Hepatocyte (in vitro differentiated cells): ENCODE data around the gene PDLIM5. TPM values are rescaled to one million over a fixed set of nuclear protein-coding genes. Genes with fewer than 3 reads are reported as not detected.

Experiments
- DNase-seq: peaks from one replicate; pipeline ENCODE4 v3.0.0-alpha.2; 2016; ENCODE audit warnings: low spot score
- H2AFZ ChIP-seq: fragments of 200-600 bp; sonication (generic); 2 replicates; pipeline ENCODE4 v1.6.0; 2016; ENCODE audit warnings: antibody characterized with exemption, mild to moderate bottlenecking
- H3K27ac ChIP-seq: fragments of 200-600 bp; sonication (generic); 2 replicates; pipeline ENCODE4 v1.5.1; 2016; ENCODE audit warnings: mild to moderate bottlenecking
- H3K27me3 ChIP-seq: fragments of 200-600 bp; sonication (generic); 2 replicates; pipeline ENCODE4 v1.6.1; 2016
- H3K36me3 ChIP-seq: fragments of 200-600 bp; sonication (generic); replicated peaks from 2 replicates; pipeline ENCODE4 v1.5.1; 2016; ENCODE audit warnings: low read depth; ENCODE audit not compliant: insufficient read depth
- H3K4me1 ChIP-seq: fragments of 200-600 bp; sonication (generic); 2 replicates; pipeline ENCODE4 v1.5.1; 2016; ENCODE audit warnings: mild to moderate bottlenecking, moderate library complexity; ENCODE audit not compliant: insufficient read depth
- H3K4me2 ChIP-seq: fragments of 200-600 bp; sonication (generic); 2 replicates; pipeline ENCODE4 v1.6.0; 2016
- H3K4me3 ChIP-seq: fragments of 200-600 bp; sonication (generic); 2 replicates; pipeline ENCODE4 v1.5.1; 2016; ENCODE audit warnings: mild to moderate bottlenecking
- H3K79me2 ChIP-seq: fragments of 200-600 bp; sonication (generic); 2 replicates; pipeline ENCODE4 v1.6.0; 2017; ENCODE audit warnings: mild to moderate bottlenecking
- H3K9me2 ChIP-seq: fragments of 200-600 bp; sonication (generic); replicated peaks from 2 replicates; pipeline ENCODE4 v1.6.0; 2017; ENCODE audit warnings: mild to moderate bottlenecking; ENCODE audit not compliant: insufficient read depth
- H3K9me3 ChIP-seq: fragments of 200-600 bp; sonication (generic); 2 replicates; pipeline ENCODE4 v1.5.1; 2016; ENCODE audit warnings: low read depth, mild to moderate bottlenecking
- H4K20me1 ChIP-seq: fragments of 200-600 bp; sonication (generic); 2 replicates; pipeline ENCODE4 v1.6.0; 2016; ENCODE audit warnings: mild to moderate bottlenecking; ENCODE audit not compliant: insufficient read depth, poor library complexity, severe bottlenecking
- CTCF ChIP-seq: fragments of 200-600 bp; sonication (generic); IDR thresholded peaks from 2 replicates; pipeline ENCODE4 v1.5.1; 2016; ENCODE audit warnings: antibody characterized with exemption, mild to moderate bottlenecking; ENCODE audit not compliant: poor library complexity
- EZH2 ChIP-seq: fragments of 200-600 bp; sonication (generic); IDR thresholded peaks from 2 replicates; pipeline ENCODE4 v1.6.1; 2016; ENCODE audit warnings: antibody characterized with exemption, mild to moderate bottlenecking, borderline replicate concordance
- EZH2phosphoT487 ChIP-seq: fragments of 200-600 bp; sonication (generic); IDR thresholded peaks from one replicate; pipeline ENCODE4 v1.6.1; 2018; ENCODE audit warnings: antibody characterized with exemption, mild to moderate bottlenecking, low read depth, moderate library complexity; ENCODE audit not compliant: unreplicated experiment, severe bottlenecking
- WGBS: methylation state at CpG from one replicate; pipeline ENCODE4 v1.1.6; 2016; ENCODE audit warnings: low lambda C conversion rate; ENCODE audit errors: missing lambda C conversion rate; 5-methylcytosine and 5-hydroxymethylcytosine counted together
- polyA plus RNA-seq: library from polyadenylated mRNA; unstranded; fragments of >200 nt; fragmentation: Nextera tagmentation; extraction: Ambion mirVana; gene quantifications from 2 replicates; pipeline ENCODE4 v1.2.1, GENCODE V29; 2016
- total RNA-seq: library from RNA; depleted of rRNA; stranded (reverse); fragments of >200 nt; gene quantifications from 2 replicates; pipeline ENCODE4 v1.2.3, GENCODE V29; 2014

PDLIM5 gene
- total and polyA plus RNA-seq, 2 experiments from 2014 or later, result 97.1 to 121 TPM

- Histone ChIP-seq H3K9me2 (no peaks in the 10 kb centered on the region), H3K9me3 (no peaks in the 10 kb centered on the region), H3K27ac (no peak overlapping the region), H3K79me2 (no peaks in the 10 kb centered on the region), H3K27me3 (no peaks in the 10 kb centered on the region), H3K4me3 (no peak overlapping the region), H2AFZ (no peak overlapping the region), H4K20me1 (no peaks in the 10 kb centered on the region), H3K36me3 (no peaks in the 10 kb centered on the region), H3K4me2 (no peak overlapping the region), H3K4me1 (no peaks in the 10 kb centered on the region)
- TF ChIP-seq EZH2 (no peak), CTCF (no peak), EZH2phosphoT487 (no peak)
- 91% methylated on average over 3 of the region's 3 CpGs for WGBS
- no peak for DNase-seq
Measured at GRCh38 chr4:94605241-94605805, 153.6 kb downstream of the PDLIM5 start.

- Histone ChIP-seq H3K27me3 (no peaks in the 10 kb centered on the region), H3K27ac (no peak overlapping the region), H3K4me2 (no peak overlapping the region), H2AFZ (no peak overlapping the region), H3K36me3 (no peaks in the 10 kb centered on the region), H3K9me2 (no peaks in the 10 kb centered on the region), H3K79me2 (no peaks in the 10 kb centered on the region), H3K4me3 (no peak overlapping the region), H3K9me3 (no peaks in the 10 kb centered on the region), H3K4me1 (no peaks in the 10 kb centered on the region), H4K20me1 (no peaks in the 10 kb centered on the region)
- 93% methylated on average over 6 of the region's 6 CpGs for WGBS
- TF ChIP-seq CTCF, result no peak
- no peak for TF ChIP-seq EZH2phosphoT487
- TF ChIP-seq EZH2, result no peak
- DNase-seq, result no peak
Measured at GRCh38 chr4:94610145-94610544, 158.4 kb downstream of the PDLIM5 start.

GRCh38 chr4:94613248-94613647 is 161.5 kb downstream of the PDLIM5 start:
- H2AFZ ChIP-seq, result no peak overlapping the region
- no peak for DNase-seq
- H3K9me2 ChIP-seq, result no peaks in the 10 kb centered on the region
- no peak overlapping the region for H3K4me3 ChIP-seq
- H3K9me3 ChIP-seq, result no peaks in the 10 kb centered on the region
- H3K36me3 ChIP-seq, result no peaks in the 10 kb centered on the region
- H3K4me2 ChIP-seq, result no peak overlapping the region
- H3K79me2 ChIP-seq, result no peaks in the 10 kb centered on the region
- H4K20me1 ChIP-seq, result no peaks in the 10 kb centered on the region
- no peaks in the 10 kb centered on the region for H3K27me3 ChIP-seq
- 26% methylated on average over 1 of the region's 1 CpG for WGBS
- H3K4me1 ChIP-seq, result no peaks in the 10 kb centered on the region
- no peak overlapping the region for H3K27ac ChIP-seq
- TF ChIP-seq CTCF (no peak), EZH2 (no peak), EZH2phosphoT487 (no peak)

GRCh38 chr4:94615451-94615850 is 163.7 kb downstream of the PDLIM5 start:
- H3K36me3 ChIP-seq, result no peaks in the 10 kb centered on the region
- DNase-seq, result no peak
- H3K4me1 ChIP-seq, result no peaks in the 10 kb centered on the region
- H3K4me2 ChIP-seq, result no peak overlapping the region
- H3K27ac ChIP-seq, result no peak overlapping the region
- H3K9me3 ChIP-seq, result no peaks in the 10 kb centered on the region
- no peak overlapping the region for H2AFZ ChIP-seq
- H3K9me2 ChIP-seq, result no peaks in the 10 kb centered on the region
- 52% methylated on average over 4 of the region's 4 CpGs for WGBS
- H4K20me1 ChIP-seq, result no peaks in the 10 kb centered on the region
- H3K27me3 ChIP-seq, result no peaks in the 10 kb centered on the region
- no peaks in the 10 kb centered on the region for H3K79me2 ChIP-seq
- H3K4me3 ChIP-seq, result no peak overlapping the region
- TF ChIP-seq EZH2phosphoT487 (no peak), CTCF (no peak), EZH2 (no peak)
